ENCODE results near the gene MLN.

MLN gene

DNA sequence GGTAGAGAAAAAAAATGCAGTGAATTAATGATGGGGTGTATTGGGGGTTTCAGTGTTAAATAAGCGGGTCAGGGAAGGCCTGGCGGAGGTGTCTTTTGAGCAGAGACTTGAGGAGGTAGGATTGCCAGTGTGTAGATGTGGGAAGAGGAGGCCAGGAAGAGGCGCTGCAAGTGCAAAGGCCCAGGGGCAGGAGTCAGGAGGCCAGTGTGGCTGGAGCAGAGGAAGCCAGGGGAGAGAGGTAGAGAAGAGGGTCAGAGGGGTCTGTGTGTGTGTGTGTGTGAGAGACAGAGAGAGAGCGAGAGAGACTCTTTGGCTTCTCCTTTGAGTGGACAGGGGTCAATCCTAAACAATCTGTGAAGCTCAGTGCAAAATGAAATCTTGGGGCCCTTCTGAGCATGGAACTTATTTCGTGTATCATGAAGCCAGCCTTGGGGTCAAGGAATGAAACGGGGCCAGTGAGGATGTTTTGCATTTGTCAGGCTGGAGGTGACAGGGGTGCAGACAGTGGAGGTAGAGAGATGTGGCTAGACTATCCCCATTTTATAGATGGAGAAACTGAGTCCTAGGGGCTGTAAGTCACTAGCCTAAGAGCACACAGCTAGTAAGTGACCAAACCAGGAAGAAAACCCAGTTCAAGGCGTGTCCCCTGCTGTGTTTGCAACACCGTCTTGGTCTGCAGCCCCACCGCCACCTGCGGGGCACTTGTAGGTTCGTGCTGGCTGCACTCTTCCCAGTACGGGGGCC is 47.4 kb downstream of the MLN start:
- no peak for DNase-seq (ENCODE audit: low read depth in 1 of 2, low spot score in 1 of 2)

GRCh38 chr6:33755070-33755869 is 48.5 kb downstream of the MLN start:
- no peak for DNase-seq (ENCODE audit: low read depth in 1 of 2, low spot score in 1 of 2)

DNA sequence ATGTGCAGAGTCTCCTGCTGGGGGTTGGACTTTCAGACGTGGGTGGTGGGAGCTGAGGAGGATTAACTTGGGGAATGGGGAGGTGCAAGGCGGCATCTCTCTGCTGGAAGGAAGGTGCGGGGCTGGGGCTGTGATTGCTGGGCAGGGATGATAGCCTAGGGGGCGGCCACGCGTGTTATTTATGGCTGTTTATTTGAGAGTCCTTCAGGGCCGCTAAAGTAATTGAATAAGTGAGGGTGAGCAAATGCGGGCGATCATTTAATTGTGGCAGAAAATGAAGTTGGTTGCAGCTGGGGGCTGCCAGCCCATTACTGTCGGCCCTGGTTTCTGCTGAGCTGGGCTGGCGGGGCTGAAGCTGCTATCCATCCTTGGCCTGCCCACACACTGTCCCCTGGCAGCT is 49.6 kb downstream of the MLN start:
- no peak for DNase-seq (ENCODE audit: low read depth in 1 of 2, low spot score in 1 of 2)

DNA sequence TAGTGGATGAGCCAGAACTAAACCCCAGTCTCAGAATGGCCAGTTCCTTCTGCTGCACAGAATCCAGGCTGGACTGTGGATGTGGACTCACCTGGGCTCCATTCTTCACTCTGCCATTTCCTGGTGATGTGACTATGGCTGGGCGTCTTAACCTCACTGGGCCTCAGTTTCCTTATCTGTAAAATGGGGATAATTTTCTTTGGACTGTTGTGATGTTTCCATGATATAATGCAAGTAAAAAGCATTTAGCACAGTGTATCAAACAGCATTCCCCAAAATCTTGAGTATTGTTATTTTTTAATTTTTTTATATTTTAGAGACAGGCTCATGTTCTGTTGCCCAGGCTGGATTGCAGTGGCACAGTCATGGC is 51.2 kb downstream of the MLN start:
- DNase-seq (ENCODE audit: low read depth in 1 of 2, low spot score in 1 of 2): no peak

DNA sequence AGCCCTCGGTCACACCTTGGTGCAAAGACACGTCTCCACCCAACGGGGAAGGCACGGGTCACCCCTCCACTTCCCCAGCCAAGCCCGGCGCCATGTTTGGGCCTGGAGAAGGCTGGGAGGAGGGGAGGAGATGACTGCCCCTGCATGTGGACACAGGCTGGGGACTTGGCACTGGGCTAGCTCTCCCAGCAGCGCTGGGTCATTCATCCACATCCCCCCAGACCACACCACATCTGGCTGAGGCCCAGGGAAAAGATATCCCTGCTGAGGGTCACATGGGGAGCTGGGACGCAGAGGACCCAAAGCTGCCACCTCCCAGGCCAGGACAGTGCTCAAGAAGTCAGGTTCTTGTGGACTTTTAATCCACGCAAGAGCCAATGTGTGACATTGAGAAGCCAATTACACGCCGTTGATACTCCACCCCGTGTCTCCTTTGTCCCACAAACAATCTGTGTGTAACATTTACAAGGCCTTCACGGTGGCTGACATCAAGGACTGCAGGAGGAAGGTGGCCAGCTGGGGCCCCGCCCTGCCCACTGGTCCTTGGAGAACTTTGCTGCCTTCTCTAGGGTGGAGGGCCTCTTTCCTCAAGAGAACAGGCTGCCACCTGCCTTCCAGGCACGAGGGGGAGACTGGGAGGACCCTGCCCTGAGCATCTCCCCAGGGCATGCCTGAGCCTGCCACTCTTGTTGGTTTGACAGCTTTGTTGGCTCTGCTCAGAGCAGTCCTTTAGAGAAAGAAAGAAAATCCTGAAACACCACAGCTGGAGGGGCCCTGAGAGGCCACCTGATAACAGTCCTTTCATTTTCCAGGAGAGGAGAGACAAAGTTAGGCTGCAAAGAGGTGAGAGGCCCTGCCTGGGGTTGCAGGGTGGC is 51.8 kb downstream of the MLN start:
- DNase-seq (ENCODE audit: low read depth in 1 of 2, low spot score in 1 of 2): no peak

DNA sequence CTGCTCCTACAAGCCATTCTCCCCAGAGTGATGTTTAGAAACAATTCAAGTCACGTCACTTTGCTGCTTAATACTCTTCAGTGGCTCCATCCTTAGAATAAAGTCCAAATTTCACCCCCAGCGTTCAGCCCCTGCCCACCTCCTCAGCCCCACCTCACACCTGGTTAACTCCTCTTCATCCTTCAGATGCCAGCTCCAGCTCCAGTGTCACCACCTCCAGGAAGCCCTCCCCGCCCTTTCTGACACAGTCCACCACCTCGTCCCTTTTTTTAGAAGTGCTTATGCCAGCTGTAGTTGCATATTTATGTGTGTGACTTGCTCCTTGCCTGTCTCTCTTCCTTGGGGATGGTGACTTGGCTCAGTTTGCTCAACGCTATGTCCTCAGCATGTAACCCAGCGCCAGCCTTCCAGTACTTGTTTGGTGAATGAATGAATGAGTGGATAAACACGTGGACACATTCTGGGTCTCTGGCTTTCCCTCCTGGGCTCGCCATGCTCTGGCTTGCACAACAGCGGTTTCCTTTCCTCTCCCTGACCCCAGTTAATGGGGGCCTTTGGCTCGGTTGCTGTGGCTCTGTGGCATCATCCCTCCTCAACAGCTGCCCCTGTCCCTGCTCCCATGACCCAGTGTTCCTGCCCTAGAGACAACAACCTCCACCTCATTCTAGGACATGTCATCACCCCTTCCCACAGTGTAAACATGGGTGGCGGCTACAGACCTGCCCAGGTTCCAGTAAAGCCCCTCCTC is 53.4 kb downstream of the MLN start:
- DNase-seq (ENCODE audit: low read depth in 1 of 2, low spot score in 1 of 2): no peak

GRCh38 chr6:33749401-33749800 is 54.4 kb downstream of the MLN start:
- DNase-seq (ENCODE audit: low read depth in 1 of 2, low spot score in 1 of 2): no peak

GRCh38 chr6:33748841-33749240 is 55.0 kb downstream of the MLN start:
- DNase-seq (ENCODE audit: low read depth in 1 of 2, low spot score in 1 of 2): no peak

- no peak for DNase-seq (ENCODE audit: low read depth in 1 of 2, low spot score in 1 of 2)
Observed at GRCh38 chr6:33747823-33748222, 56.0 kb downstream of the MLN start.

- DNase-seq (ENCODE audit: low read depth in 1 of 2, low spot score in 1 of 2): no peak
Observed at GRCh38 chr6:33746651-33747100, 57.1 kb downstream of the MLN start, which contains the start of gene IP6K3. TSS of gene IP6K3 (minus strand) at chr6:33746905. CDS start at chr6:33735476, 11,429 bp downstream.

DNA sequence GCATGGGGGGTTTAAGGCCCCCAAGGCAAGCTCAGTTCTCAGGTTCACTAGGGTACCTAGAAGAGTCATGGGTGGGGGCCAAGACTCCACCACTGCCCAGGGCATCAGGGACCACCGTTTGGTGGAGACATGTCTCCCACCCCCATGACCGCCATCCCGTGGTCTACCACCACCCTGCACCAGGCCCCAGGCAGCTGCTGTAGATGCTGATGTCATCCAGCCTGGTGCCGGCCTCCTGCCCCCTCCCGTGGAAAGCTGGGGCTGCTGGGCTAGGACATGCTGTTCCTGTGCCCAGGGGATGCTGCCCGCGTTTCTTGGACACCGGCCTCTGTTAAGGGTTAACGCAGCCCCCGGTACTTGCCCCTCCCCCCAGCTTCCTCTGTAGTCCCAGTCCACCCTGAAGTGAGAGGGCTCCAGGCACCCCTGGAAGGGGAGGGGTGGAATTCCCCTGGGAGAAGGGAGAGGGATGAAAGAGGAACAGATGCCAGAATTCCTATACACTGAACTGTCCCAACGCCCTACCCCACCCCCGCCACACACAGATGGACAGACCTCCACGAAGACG is 57.7 kb downstream of the MLN start:
- DNase-seq (ENCODE audit: low read depth in 1 of 2, low spot score in 1 of 2): no peak

DNA sequence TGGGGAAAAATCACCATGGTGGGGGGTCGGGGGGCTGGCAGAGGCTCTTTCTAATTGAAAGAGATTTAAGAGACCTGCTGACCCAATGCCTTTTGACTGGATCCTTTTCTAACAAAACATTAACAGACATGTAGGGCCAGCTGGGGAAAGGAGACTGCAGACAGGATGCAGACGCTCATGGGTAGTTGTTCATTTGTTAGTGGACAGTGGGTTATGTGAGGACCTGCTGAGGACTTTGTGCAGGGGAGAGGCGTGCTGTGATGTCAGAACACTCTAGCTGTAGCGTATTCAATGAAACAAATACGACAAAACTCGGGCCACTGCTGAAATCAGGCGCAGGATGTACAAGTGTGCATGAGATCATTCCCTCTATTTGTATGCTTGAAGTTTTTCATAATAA is 58.3 kb downstream of the MLN start:
- no peak for DNase-seq (ENCODE audit: low read depth in 1 of 2, low spot score in 1 of 2)

DNA sequence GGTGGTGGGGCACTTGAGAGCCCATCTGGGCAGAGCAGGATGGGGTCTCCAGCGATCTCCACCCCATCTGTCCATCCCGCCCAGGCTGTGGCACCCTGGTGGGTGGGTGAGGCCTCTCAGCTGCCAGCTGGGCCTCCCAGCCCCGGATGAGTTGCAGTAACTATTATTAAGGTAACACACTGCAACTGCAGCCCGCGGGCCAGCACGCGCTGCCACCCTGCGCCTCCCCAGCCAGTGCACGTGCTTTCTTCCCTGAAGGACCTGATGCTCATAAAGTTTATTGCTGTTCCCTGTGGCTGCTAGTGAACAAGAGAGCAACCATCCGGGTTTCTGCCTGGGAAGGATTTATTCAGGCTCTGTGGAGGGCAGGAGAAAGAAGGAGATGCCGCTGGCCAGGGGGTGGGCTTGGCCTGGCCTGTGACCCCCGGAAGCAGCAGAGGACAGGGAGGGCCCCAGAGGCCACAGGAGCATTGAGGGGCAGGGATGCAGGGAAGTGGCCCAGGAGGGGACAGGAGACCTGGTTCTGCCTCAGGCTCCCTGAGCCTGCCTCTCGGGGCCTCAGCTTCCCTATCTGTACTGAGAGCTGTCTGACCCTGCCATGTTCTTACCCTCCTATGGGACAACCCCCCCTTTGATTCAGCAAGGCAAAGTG is 58.8 kb downstream of the MLN start:
- no peak for DNase-seq (ENCODE audit: low read depth in 1 of 2, low spot score in 1 of 2)

All from activated T-helper 1 cell treated with anti-CD3 and anti-CD28 coated beads, Interleukin-2, amount 50 U/mL, for 16 hours (primary cell).